MM.1S (cell line): ENCODE results near the gene TEX50.

Source experiments
- DNase-seq: peaks from one replicate; pipeline ENCODE4 v3.0.0-alpha.2; 2015
- H2AFZ ChIP-seq: fragments of 300-600 bp; sonication (generic); 2 replicates; pipeline ENCODE4 v1.6.0; 2016; ENCODE audit warnings: antibody characterized with exemption, low read length
- H3F3A ChIP-seq: fragments of 300-600 bp; sonication (generic); 2 replicates; pipeline ENCODE4 v1.6.1; 2016; ENCODE audit warnings: mild to moderate bottlenecking, antibody characterized with exemption, low read length, moderate library complexity, mixed read lengths; ENCODE audit not compliant: insufficient read depth
- H3K27ac ChIP-seq: fragments of 300-600 bp; sonication (generic); 2 replicates; pipeline ENCODE4 v1.5.1; 2016; ENCODE audit warnings: mild to moderate bottlenecking, low read length
- H3K27me3 ChIP-seq: fragments of 300-600 bp; sonication (generic); replicated peaks from 2 replicates; pipeline ENCODE4 v1.6.0; 2016; ENCODE audit warnings: low read length; ENCODE audit not compliant: insufficient read depth
- H3K36me3 ChIP-seq: fragments of 300-600 bp; sonication (generic); replicated peaks from 2 replicates; pipeline ENCODE4 v1.6.1; 2016; ENCODE audit warnings: mild to moderate bottlenecking, low read length, mixed read lengths; ENCODE audit not compliant: insufficient read depth
- H3K4me1 ChIP-seq: fragments of 300-600 bp; sonication (generic); 2 replicates; pipeline ENCODE4 v1.6.1; 2016; ENCODE audit warnings: low read length, mixed read lengths
- H3K4me2 ChIP-seq: fragments of 300-600 bp; sonication (generic); 2 replicates; pipeline ENCODE4 v1.6.0; 2016; ENCODE audit warnings: low read depth, low read length
- H3K4me3 ChIP-seq: fragments of 300-600 bp; sonication (generic); 2 replicates; pipeline ENCODE4 v1.5.1; 2016; ENCODE audit warnings: low read length, mixed read lengths
- H3K79me2 ChIP-seq: fragments of 300-600 bp; sonication (generic); 2 replicates; pipeline ENCODE4 v1.6.1; 2016; ENCODE audit warnings: mixed run types, low read length, mixed read lengths
- H3K9ac ChIP-seq: fragments of 300-600 bp; sonication (generic); 2 replicates; pipeline ENCODE4 v1.6.1; 2016; ENCODE audit warnings: low read length, mixed read lengths
- H3K9me2 ChIP-seq: fragments of 300-600 bp; sonication (generic); replicated peaks from 2 replicates; pipeline ENCODE4 v1.6.1; 2016; ENCODE audit warnings: mild to moderate bottlenecking, low read length, mixed read lengths; ENCODE audit not compliant: insufficient read depth
- H3K9me3 ChIP-seq: fragments of 300-600 bp; sonication (generic); replicated peaks from 2 replicates; pipeline ENCODE4 v1.6.1; 2016; ENCODE audit warnings: mild to moderate bottlenecking, low read length, mixed read lengths; ENCODE audit not compliant: insufficient read depth
- H4K20me1 ChIP-seq: fragments of 300-600 bp; sonication (generic); 2 replicates; pipeline ENCODE4 v1.6.1; 2016; ENCODE audit warnings: mild to moderate bottlenecking, low read length, moderate library complexity, mixed read lengths; ENCODE audit not compliant: insufficient read depth
- EZH2 ChIP-seq: fragments of 300-600 bp; sonication (generic); optimal IDR thresholded peaks from 2 replicates; pipeline ENCODE3; 2017; ENCODE audit warnings: low read depth, mild to moderate bottlenecking, antibody characterized with exemption, low read length, mixed read lengths
- EZH2phosphoT487 ChIP-seq: fragments of 300-600 bp; sonication (generic); IDR thresholded peaks from 2 replicates; pipeline ENCODE4 v1.6.1; 2018; ENCODE audit warnings: antibody characterized with exemption, low read length
- TF ChIP-seq, protein P1 (sequence below): fragments of 300-600 bp; sonication (generic); IDR thresholded peaks from 2 replicates; pipeline ENCODE4 v1.5.1; 2016; ENCODE audit warnings: antibody characterized with exemption, low read length, mixed read lengths

TEX50 gene

DNA sequence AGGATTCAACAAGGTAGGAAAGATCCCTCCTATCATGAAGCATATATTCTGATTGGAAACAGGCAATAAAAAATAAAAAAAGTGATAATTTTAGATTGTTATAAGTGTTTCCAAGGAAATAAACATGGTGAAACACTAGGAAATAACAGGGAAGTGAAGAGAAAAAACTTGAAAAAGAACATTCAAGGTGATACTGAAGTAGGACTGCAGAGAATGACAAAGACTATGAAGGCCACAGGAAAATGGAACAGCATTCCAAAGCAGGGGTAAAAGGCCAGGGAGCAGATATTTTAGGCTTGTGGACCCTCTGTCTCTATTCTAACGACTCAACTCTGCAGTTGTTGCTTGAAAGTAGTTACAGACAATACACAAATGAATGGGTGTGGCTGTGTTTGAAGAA, 26.6 kb downstream of the TEX50 start:
- Histone ChIP-seq H2AFZ (no peak overlapping the region), H3K36me3 (no peaks in the 10 kb centered on the region), H4K20me1 (no peaks in the 10 kb centered on the region), H3F3A (no peaks in the 10 kb centered on the region), H3K27ac (no peak overlapping the region), H3K4me3 (no peak overlapping the region), H3K4me1 (no peaks in the 10 kb centered on the region), H3K9me3 (no peaks in the 10 kb centered on the region), H3K9me2 (no peaks in the 10 kb centered on the region), H3K9ac (no peak overlapping the region), H3K27me3 (no peaks in the 10 kb centered on the region), H3K79me2 (no peaks in the 10 kb centered on the region), H3K4me2 (no peak overlapping the region)
- no peak for TF ChIP-seq EZH2
- no peak for TF ChIP-seq EZH2phosphoT487
- TF ChIP-seq, protein P1, sequence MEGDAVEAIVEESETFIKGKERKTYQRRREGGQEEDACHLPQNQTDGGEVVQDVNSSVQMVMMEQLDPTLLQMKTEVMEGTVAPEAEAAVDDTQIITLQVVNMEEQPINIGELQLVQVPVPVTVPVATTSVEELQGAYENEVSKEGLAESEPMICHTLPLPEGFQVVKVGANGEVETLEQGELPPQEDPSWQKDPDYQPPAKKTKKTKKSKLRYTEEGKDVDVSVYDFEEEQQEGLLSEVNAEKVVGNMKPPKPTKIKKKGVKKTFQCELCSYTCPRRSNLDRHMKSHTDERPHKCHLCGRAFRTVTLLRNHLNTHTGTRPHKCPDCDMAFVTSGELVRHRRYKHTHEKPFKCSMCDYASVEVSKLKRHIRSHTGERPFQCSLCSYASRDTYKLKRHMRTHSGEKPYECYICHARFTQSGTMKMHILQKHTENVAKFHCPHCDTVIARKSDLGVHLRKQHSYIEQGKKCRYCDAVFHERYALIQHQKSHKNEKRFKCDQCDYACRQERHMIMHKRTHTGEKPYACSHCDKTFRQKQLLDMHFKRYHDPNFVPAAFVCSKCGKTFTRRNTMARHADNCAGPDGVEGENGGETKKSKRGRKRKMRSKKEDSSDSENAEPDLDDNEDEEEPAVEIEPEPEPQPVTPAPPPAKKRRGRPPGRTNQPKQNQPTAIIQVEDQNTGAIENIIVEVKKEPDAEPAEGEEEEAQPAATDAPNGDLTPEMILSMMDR: no peak
- no peak for DNase-seq

DNA sequence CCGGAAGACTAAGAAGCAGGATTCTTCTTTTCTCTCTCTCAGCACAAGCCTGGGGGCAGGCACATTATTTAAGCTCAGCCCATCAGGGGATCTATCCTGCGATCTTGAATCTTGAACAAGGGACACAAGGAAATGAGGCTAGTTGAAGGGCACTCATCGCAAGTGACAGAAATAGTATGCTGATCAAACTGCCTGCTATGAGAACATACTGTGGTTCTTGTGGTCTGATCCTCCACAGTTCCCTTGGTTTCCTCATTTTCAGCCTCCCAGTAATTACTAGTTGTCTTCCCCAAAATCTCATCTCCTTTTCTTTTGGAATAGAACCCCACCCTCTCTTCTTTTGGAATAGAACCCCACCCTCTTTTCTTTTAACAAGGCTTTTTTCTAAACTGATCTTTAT, 28.0 kb downstream of the TEX50 start:
- Histone ChIP-seq H4K20me1 (no peaks in the 10 kb centered on the region), H3F3A (no peaks in the 10 kb centered on the region), H3K79me2 (no peaks in the 10 kb centered on the region), H3K4me2 (no peak overlapping the region), H3K9ac (no peak overlapping the region), H3K4me1 (no peaks in the 10 kb centered on the region), H3K27ac (no peak overlapping the region), H3K9me2 (no peaks in the 10 kb centered on the region), H3K27me3 (no peaks in the 10 kb centered on the region), H2AFZ (no peak overlapping the region), H3K9me3 (no peaks in the 10 kb centered on the region), H3K4me3 (no peak overlapping the region), H3K36me3 (no peaks in the 10 kb centered on the region)
- no peak for DNase-seq
- TF ChIP-seq EZH2phosphoT487 (no peak), EZH2 (no peak)
- TF ChIP-seq, protein P1: no peak

DNA sequence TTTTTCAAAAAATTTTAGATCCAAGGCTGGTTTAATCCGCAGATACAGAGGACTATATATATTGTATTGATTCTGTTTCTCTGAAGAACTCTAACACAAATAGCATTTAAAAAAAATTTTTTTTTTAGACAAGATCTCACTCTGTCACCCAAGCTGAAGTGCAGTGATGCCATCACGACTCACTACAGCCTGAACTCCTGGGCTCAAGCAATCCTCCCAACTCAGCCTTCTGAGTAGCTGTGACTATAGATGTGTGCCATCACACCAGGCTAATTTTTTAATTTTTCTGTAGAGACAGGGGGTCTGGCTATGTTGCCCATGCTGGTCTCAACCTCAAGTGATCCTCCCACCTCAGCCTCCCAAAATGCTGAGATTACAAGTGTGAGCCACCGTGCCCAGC, 31.5 kb downstream of the TEX50 start:
- H3K27ac ChIP-seq: no peak overlapping the region

More for the DNA sequence above, 31.5 kb downstream of the TEX50 start:
- H3K9me3 ChIP-seq: no peaks in the 10 kb centered on the region
- H3K9ac ChIP-seq: no peak overlapping the region
- no peaks in the 10 kb centered on the region for H3K27me3 ChIP-seq
- no peak overlapping the region for H3K4me2 ChIP-seq
- no peaks in the 10 kb centered on the region for H3F3A ChIP-seq
- H3K4me3 ChIP-seq: no peak overlapping the region
- TF ChIP-seq, protein P1: no peak
- TF ChIP-seq EZH2phosphoT487 (no peak), EZH2 (no peak)
- no peaks in the 10 kb centered on the region for H3K79me2 ChIP-seq
- no peaks in the 10 kb centered on the region for H3K4me1 ChIP-seq
- H2AFZ ChIP-seq: no peak overlapping the region
- H3K9me2 ChIP-seq: no peaks in the 10 kb centered on the region
- H3K36me3 ChIP-seq: no peaks in the 10 kb centered on the region
- no peaks in the 10 kb centered on the region for H4K20me1 ChIP-seq
- no peak for DNase-seq
